Smooth muscle cell (in vitro differentiated cells): ENCODE measurements around the gene HDAC4. TPM values are rescaled to one million over a fixed set of nuclear protein-coding genes. Genes with fewer than 3 reads are reported as not detected.

Experiments used
- DNase-seq: peaks from one replicate; lab custom pipeline; 2025; ENCODE audit not compliant: unreplicated experiment; lab: John Stamatoyannopoulos, UW
- H2AFZ ChIP-seq: fragments of 200-600 bp; sonication (generic); 2 replicates; pipeline ENCODE4 v1.6.0; 2016; ENCODE audit warnings: antibody characterized with exemption, low read depth, mild to moderate bottlenecking
- H3F3A ChIP-seq: fragments of 200-600 bp; sonication (generic); 2 replicates; pipeline ENCODE4 v1.6.0; 2017; ENCODE audit warnings: antibody characterized with exemption, low read depth
- H3K27ac ChIP-seq: fragments of 200-600 bp; sonication (generic); 2 replicates; pipeline ENCODE4 v1.5.1; 2016; ENCODE audit warnings: low read depth, mild to moderate bottlenecking
- H3K27me3 ChIP-seq: fragments of 200-600 bp; sonication (generic); 2 replicates; pipeline ENCODE4 v1.6.1; 2016; ENCODE audit warnings: low read depth, mild to moderate bottlenecking
- H3K36me3 ChIP-seq: fragments of 200-600 bp; sonication (generic); 2 replicates; pipeline ENCODE4 v1.5.1; 2016; ENCODE audit warnings: low read depth
- H3K4me1 ChIP-seq: fragments of 200-600 bp; sonication (generic); 2 replicates; pipeline ENCODE4 v1.5.1; 2016; ENCODE audit warnings: low read depth
- H3K4me2 ChIP-seq: fragments of 200-600 bp; sonication (generic); 2 replicates; pipeline ENCODE4 v1.6.0; 2016; ENCODE audit warnings: mild to moderate bottlenecking
- H3K4me3 ChIP-seq: fragments of 200-600 bp; sonication (generic); 2 replicates; pipeline ENCODE4 v1.5.1; 2016; ENCODE audit warnings: mild to moderate bottlenecking
- H3K79me2 ChIP-seq: fragments of 200-600 bp; sonication (generic); 2 replicates; pipeline ENCODE4 v1.6.0; 2016; ENCODE audit warnings: low read depth, mild to moderate bottlenecking
- H3K9ac ChIP-seq: fragments of 200-600 bp; sonication (generic); 2 replicates; pipeline ENCODE4 v1.6.0; 2016; ENCODE audit warnings: low read depth
- H3K9me3 ChIP-seq: fragments of 200-600 bp; sonication (generic); replicated peaks from 2 replicates; pipeline ENCODE4 v1.5.1; 2016; ENCODE audit warnings: low read depth
- H4K20me1 ChIP-seq: fragments of 200-600 bp; sonication (generic); 2 replicates; pipeline ENCODE4 v1.6.0; 2016; ENCODE audit warnings: low read depth
- WGBS: methylation state at CpG from one replicate; pipeline ENCODE4 v1.1.7; 2016; ENCODE audit warnings: low lambda C conversion rate; 5-methylcytosine and 5-hydroxymethylcytosine counted together
- polyA plus RNA-seq: library from polyadenylated mRNA; unstranded; fragments of >200 nt; fragmentation: Nextera tagmentation; extraction: Ambion mirVana; gene quantifications from 2 replicates; pipeline ENCODE4 v1.2.1, GENCODE V29; 2016
- total RNA-seq: library from RNA; depleted of rRNA; stranded (reverse); fragments of >200 nt; gene quantifications from 2 replicates; pipeline ENCODE4 v1.2.3, GENCODE V29; 2014
- TF ChIP-seq, protein P1 (sequence below): fragments of 200-600 bp; sonication (generic); IDR thresholded peaks from 2 replicates; pipeline ENCODE4 v1.5.1; 2017; ENCODE audit warnings: borderline replicate concordance, mild to moderate bottlenecking, antibody characterized with exemption; ENCODE audit not compliant: insufficient read depth, poor library complexity, severe bottlenecking

HDAC4 gene
- total and polyA plus RNA-seq, 2 experiments from 2014 or later = 6.2 to 35.7 TPM

DNA sequence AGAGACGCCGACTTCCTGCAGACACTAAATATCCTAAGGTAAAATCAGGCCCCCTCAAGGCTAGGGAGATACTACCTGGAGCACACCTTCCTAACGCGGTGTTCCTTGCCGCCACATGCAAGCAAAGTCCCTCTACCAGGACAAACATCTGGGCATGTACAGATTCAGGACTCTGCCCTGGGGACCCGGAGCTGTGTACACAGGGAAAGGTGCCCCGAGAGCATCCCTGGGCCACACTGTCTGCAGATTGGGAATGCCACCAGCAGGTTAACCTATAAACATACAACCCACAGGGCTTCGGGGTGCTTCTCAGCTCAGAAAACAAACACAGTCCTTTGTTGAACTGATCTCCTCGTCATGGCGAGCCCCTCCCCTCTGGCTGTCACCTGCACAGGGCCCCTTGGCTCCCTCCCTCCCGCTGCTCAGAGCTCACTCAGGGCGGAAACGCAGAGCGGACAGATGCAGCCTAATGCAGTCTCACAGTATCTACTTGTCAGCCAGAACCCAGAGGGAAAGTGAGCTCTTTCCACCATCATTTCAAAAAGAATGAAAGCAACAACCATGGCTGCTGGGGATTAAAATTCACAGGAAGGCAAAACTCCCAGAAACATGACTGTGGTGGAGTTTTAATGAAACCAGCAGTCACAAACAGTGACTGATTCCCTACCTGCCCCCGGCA, 218.8 kb downstream of the HDAC4 start:
- H2AFZ ChIP-seq = no peak overlapping the region
- H3K4me3 ChIP-seq = no peak overlapping the region
- no peak overlapping the region for H3K4me2 ChIP-seq
- H3K27ac ChIP-seq = no peak overlapping the region
- H4K20me1 ChIP-seq = peaks cover 17% of the 10 kb centered on the region
- TF ChIP-seq, protein P1, sequence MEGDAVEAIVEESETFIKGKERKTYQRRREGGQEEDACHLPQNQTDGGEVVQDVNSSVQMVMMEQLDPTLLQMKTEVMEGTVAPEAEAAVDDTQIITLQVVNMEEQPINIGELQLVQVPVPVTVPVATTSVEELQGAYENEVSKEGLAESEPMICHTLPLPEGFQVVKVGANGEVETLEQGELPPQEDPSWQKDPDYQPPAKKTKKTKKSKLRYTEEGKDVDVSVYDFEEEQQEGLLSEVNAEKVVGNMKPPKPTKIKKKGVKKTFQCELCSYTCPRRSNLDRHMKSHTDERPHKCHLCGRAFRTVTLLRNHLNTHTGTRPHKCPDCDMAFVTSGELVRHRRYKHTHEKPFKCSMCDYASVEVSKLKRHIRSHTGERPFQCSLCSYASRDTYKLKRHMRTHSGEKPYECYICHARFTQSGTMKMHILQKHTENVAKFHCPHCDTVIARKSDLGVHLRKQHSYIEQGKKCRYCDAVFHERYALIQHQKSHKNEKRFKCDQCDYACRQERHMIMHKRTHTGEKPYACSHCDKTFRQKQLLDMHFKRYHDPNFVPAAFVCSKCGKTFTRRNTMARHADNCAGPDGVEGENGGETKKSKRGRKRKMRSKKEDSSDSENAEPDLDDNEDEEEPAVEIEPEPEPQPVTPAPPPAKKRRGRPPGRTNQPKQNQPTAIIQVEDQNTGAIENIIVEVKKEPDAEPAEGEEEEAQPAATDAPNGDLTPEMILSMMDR = no peak
- DNase-seq = no peak
- WGBS = 93% methylated on average over 15 of the region's 15 CpGs
- no peaks in the 10 kb centered on the region for H3K79me2 ChIP-seq
- H3K27me3 ChIP-seq = no peaks in the 10 kb centered on the region
- H3K9me3 ChIP-seq = no peaks in the 10 kb centered on the region
- H3F3A ChIP-seq = no peaks in the 10 kb centered on the region
- no peak overlapping the region for H3K9ac ChIP-seq
- H3K4me1 ChIP-seq = no peaks in the 10 kb centered on the region
- H3K36me3 ChIP-seq = no peaks in the 10 kb centered on the region

DNA sequence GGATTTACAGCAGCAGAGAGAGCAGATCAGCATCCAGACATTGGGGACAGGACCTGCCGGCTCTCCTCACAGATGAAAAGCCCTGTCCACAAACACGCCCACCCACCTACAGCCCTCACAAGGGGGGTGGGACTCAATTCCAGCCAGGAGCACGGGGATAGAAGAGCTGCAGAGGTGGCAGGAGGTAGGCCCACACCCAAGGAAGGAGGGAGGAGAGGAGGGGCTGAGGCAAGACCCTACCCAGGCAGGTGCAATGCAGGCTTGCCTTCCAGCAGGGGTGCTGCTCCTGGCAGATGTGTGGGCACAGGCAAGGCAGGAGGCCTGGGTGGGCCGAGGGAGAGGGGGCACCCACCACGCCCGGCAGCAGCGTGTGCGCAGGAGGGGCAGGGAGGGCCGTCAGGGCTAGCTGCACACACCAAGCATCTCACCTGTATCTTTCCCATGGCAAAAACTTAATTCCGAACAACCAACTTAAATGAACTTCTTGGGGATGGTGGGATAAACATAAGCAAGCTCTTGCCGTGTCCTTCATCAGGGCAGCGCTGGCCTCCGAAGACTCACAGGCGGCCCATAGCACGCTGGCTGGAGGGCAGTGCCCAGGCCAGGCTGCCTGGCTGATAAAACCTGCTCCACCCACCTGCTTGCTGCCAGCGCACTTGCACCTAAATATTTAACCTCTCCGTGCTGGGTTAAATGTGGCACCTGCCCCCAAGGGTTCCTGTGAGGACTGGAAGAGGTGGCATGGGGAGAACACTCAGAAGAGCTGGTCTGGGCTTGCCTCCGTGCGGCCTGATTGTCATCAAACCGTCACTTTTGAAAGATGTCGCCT, 219.5 kb downstream of the HDAC4 start:
- 91% methylated on average over 21 of the region's 21 CpGs for WGBS
- Histone ChIP-seq H3K36me3 (no peaks in the 10 kb centered on the region), H3K4me3 (no peak overlapping the region), H3F3A (no peaks in the 10 kb centered on the region), H2AFZ (no peak overlapping the region), H3K4me2 (no peak overlapping the region), H3K9ac (no peak overlapping the region), H3K27me3 (no peaks in the 10 kb centered on the region), H3K4me1 (no peaks in the 10 kb centered on the region), H3K27ac (no peak overlapping the region), H3K79me2 (no peaks in the 10 kb centered on the region), H4K20me1 (peaks cover 17% of the 10 kb centered on the region), H3K9me3 (no peaks in the 10 kb centered on the region)
- no peak for DNase-seq
- TF ChIP-seq, protein P1 = no peak

DNA sequence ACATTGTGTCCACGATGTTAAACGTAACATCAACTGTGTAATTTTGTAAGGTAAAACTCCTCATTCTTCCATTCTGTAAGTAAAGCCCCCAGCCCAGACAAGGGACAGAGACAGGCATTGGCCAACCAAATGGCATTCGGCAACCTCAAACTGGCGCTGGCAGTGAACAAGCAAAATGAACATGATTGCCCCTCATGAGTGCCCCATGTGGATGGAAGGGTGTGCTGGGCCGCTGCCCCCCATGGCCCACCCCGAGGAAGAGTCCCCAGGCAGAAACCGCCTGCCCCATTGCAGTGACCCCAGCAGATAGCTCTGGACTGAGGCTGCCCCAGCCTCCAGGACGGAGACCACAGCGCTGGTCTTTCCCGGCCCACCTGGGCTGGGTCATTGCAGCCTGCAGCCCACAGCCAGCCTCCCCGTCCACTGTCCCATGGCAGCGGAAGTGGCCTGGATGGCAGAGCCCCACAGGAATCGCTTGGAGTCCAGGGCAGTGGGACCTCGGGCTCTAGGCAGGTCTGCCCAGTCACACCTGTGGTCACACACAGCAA, 220.2 kb downstream of the HDAC4 start:
- WGBS = 96% methylated on average over 14 of the region's 14 CpGs
- Histone ChIP-seq H3K27ac (no peak overlapping the region), H4K20me1 (peaks cover 17% of the 10 kb centered on the region), H3K9ac (no peak overlapping the region), H2AFZ (no peak overlapping the region), H3K4me1 (no peaks in the 10 kb centered on the region), H3K9me3 (no peaks in the 10 kb centered on the region), H3K4me2 (no peak overlapping the region), H3K4me3 (no peak overlapping the region), H3K36me3 (no peaks in the 10 kb centered on the region), H3K27me3 (no peaks in the 10 kb centered on the region), H3K79me2 (no peaks in the 10 kb centered on the region), H3F3A (no peaks in the 10 kb centered on the region)
- TF ChIP-seq, protein P1 = no peak
- no peak for DNase-seq
